GM18526 (cell line): Measurements from ENCODE around the gene CACNG1.

ENCODE experiments used
- POLR2A ChIP-seq: IDR thresholded peaks from 3 replicates; pipeline ENCODE4 v1.6.1; 2011; ENCODE audit not compliant: insufficient read length; ENCODE audit errors: extremely low read depth

The CACNG1 gene

DNA sequence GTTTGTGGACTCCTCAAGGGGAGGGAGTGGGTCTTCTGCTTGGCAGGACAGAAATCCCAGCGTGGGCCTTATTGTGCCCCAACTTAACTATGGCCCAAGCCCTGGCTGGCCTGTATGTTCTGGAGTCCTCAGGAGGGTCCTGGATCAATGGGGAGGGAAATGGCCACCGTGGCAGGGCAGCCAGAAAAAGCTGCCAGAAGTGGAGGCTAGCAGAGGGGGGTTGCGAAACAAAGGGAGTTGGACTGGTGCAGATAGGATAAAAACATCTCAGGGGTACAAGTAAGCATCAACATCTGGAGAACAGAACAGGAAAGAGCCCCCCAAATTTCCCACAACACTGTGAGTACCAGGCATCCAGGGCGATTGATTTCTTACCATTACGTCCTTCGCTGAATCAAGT is 3.7 kb upstream of the CACNG1 start:
- no peak for TF ChIP-seq POLR2A

DNA sequence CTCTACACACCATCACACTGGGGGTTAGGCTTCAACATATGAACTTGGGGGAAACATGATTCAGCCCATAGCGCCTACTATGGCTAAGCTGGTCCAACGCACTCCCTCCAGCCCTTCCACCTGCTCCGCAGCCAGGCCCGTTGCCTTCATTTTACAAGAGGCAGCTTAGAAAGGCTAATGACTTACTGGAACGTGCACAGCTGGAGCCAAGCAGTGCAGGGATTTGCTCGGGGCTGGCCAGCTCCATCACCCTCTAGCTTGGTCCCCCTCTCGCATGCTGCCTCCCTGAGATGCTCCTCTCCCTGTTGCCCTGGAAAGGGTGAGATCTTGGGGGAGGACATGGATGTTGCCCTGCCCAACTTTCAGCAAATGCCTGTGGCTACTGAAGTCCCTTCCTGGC is 2.8 kb upstream of the CACNG1 start:
- TF ChIP-seq POLR2A: no peak

DNA sequence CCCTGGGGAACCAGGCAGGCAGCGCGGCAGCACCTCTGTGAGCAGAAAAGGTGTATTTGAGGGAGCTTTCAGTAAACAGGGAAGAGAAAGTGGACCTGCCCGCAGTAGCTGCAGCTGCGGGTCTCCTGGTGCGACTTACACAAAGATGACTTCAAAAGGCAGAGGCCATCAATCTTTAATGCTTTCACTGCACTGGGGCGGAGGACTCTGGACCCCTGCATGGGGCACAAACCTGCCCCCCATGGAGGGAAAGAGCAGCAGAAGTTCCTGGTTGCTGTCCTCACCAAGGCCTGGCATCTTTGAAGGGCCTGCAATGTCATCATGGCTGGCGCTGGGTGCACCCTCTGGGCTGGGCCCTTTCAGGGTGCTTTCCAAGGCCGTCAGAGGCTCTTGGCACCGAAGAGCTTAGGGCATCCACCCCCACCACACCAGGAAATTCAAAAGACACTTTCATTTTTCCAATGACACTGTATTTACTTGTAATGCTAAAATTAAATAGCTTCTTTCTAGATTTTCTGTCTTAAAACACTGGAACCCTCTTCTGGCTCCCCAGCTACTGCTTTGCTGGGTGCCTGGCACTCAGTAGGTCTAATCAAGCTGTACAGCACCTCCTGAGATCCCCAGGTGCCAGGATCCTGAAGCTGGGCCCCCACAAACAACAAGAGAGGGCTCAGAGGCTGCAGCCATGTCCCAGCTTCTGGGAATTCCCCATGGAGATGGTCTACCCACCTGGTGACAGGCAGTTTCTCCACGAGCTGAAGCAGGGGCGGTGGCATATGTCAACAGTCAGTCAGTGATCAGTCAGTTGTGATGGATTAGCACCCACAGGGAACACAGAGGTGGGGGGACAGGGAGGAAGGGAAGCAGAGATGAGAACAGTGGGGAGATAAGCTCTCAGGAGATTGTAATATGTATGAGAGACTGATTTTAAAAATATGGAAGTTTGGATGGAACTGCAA is 2.1 kb upstream of the CACNG1 start:
- no peak for TF ChIP-seq POLR2A

DNA sequence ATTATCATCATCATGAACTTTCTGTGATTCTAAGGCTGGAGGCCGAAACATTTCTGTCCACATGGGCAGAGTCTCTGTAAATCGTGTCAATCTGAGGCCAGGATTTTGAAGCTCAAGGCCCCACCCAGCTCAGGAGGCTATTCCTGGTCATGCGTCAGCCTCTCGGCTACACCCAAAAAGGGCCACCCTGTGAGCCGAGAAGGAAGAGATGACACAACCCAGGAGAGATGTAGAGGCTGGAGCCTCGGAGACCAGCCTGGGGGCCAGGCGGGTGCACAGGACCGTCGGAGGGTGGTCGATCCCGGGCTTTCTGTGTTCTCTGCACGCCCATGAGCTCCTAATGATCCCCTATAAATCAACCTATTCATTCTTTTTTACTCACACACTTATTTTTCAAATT is 1.1 kb upstream of the CACNG1 start:
- TF ChIP-seq POLR2A: no peak

DNA sequence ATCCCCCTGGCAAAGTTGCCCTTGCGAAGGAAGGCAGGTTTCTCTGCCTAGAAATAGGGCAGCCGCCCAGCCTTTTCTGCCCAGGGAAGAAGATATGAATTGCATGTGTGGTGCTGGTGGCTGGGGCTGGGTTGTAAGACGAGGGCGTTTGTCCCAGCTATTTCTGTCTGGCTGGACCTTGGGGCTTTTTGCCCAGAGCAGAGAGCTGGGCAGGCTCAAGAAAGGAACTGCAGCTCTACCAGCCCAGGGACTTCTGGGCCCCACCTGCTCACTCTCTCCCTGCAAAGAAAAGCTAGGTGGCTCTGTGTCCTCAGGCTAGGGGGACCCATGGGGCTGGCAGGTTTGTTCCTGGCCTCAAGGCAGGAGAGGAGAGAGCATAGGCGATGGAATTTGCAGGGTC is 586 bp downstream of the CACNG1 start:
- no peak for TF ChIP-seq POLR2A

DNA sequence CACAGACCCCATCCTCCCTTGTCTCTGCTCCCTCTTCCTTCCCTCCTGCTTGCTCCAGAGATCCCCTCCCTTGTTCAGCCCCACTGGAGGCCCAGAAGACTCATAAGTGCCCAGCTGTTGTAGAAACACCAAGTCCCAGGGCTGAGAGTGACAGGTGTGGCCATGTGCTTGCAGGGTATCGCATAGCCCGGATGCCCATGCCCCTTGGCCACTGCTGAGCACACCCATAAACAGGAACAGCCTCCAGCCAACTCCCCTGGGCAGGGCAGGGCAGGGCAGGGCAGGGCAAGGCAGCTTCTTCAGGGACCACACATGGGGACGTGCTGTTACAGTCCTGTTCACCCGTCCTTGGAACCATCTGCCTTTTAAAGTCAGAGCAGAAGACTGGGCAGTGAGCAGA is 2.0 kb downstream of the CACNG1 start:
- no peak for TF ChIP-seq POLR2A

DNA sequence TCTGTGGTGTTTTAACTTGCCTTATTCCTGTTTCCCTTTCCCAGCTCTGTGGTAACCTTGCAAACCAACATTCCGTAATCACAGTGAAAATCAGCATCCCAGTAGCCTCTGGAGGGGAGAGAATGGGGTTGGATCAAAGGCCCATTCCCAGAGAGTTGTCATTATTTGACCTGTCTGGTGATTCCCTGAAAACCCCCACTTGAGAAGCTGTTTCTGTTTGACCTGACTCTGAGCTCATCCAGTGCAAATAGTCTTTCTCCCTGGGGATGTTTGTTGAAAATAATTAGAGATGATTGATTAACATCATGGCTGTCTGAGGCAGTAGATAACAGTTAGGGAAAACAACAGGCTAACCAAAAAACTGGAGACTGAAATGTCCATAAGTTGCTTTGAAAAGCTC is 3.0 kb downstream of the CACNG1 start:
- TF ChIP-seq POLR2A: no peak

DNA sequence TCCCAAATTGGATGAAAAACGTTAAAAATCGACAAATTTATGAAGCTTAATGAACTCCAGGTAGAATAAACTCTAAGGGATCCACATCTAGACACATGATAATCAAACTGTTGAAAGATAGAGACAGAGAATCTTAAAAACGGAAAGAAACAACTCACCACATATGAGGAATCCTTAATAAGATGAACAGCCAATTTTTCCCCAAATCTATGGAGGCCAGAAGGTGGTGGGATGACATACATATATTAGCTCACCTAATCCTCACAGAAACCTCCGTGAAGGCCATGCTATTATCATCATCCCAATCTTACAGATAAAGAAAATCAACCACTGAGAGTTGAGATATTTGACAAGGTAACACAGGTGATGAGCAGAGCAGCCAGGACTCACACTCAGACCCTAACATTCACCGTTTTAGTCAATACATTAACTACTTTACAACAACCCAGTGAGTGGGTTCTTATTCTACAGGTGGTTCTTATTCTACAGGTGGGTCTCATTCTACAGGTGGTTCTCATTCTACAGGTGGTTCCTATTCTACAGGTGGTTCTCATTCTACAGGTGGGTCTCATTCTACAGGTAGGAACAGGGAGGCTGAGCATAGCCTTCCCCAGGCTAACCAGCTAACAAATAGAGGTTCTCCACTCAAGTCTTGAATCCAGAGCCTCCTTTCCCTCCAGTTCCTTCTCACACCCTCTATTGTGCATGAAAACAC is 4.8 kb downstream of the CACNG1 start:
- no peak for TF ChIP-seq POLR2A

DNA sequence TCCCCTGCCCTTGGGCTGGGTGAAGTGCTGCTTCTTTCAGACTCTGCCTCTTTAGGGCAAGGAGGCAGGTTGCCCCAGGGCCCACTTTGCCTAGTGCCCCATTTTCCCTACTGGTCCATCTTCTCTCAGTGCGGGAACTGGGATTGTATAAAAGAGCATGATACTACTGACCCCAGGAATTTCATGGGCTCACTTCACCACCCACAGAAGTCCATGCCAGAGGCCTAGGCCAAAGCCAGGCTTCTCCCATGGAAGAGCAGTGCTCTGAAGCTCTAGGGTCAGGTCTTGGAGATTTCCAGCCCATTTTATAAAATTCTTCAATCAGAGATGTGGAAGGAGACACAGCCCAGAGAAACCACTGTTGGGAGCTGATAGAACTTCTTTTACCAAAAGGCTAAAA is 5.7 kb downstream of the CACNG1 start:
- TF ChIP-seq POLR2A: no peak

DNA sequence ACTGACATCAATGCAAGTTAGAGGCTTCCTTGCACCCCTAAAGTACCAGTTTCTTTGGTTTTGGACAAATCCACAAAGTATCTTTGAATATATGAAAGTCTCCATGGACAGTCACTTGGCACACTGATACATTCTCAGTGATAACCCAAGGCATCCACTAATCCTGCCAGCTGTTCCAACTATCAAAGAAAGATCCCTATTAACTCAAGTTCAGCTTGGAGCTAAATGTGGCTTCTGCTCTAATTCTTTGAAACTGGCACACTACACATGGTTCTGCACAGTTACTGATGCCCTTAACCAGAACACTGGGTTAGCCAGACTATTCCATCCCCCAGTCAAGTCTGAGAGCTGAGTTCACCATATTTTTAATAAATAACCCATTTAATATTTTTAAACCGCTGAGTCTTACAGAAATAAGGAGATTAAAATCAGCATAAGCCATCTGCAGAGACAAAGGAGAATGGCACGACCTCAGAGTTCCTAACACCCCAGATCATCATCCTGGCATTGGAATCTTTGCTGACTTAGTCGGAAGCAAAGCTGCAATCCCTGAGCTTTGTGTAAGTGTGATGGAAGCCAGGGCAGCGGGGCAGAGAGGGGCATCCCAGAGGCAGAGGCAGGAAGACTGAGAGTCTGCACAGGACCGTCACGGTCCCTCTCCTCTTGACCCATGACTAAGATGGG is 6.3 kb downstream of the CACNG1 start:
- TF ChIP-seq POLR2A: no peak

DNA sequence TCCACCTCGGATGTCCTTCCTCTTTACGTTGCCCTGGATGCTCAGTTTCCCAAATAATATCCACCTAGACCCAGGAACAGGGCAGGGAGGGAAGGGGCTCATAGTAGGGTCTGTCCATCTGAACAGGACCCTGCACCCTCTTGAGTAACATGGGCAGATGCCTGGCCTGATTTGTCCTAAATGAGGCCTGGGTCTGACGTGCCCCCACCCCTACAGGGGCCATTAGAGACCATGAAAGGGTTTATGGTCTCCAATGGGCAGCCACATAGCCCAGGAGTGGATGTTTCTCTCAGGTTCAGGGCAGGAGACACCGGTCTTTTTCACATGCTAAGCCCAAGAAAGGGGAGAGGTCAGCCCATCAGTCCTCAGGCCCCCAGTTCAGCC is 6.8 kb downstream of the CACNG1 start:
- TF ChIP-seq POLR2A: no peak

DNA sequence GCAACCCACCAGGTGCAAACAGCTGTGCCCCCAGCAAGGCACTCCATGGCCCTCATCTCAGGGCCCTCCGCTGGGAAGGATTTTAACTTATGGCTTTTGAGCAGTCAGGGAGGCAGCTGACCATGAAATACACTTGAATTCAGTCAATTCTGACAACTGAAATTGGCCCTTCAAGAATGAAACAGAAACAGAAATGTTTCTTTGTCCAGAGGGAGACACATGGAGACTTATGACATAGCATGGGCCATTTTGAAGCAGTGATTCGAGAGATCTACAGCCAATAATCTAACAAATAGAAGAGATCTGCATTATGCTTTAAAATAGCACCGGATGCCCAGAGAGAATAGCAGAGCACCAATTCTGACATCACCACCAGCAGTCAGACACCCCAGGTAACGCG is 7.5 kb downstream of the CACNG1 start:
- no peak for TF ChIP-seq POLR2A

DNA sequence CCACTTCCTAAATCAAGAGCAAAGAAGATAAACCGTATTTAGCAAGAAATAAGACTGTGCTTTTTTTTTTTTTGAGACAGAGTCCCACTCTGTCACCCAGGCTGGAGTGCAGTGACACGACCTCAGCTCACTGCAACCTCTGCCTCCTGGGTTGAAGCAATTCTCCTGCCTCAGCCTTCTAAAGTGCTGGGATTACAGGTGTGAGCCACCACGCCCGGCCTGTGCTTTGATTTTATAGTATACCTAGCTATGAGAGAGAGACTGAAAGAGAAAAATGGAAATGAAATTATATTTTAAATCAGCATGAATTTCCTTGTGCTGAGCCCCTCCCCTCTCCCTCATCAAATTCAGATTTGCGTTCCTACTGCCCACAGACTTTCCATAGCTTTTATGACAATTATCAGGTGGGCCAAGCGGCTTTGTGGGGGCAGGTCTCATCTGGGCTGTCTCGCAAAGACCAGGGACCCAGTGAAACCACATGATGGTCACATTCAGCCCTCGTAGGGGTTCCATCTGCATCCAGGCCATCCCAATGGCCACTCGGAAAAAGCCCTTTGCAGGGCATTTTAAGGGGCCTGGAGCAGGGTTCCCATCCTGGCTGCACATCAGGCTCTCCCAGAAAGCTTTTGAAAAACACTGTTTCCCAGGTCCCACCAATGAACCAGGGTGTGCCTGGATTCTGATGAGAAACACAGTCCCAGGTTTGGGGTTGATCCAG is 8.5 kb downstream of the CACNG1 start:
- no peak for TF ChIP-seq POLR2A

DNA sequence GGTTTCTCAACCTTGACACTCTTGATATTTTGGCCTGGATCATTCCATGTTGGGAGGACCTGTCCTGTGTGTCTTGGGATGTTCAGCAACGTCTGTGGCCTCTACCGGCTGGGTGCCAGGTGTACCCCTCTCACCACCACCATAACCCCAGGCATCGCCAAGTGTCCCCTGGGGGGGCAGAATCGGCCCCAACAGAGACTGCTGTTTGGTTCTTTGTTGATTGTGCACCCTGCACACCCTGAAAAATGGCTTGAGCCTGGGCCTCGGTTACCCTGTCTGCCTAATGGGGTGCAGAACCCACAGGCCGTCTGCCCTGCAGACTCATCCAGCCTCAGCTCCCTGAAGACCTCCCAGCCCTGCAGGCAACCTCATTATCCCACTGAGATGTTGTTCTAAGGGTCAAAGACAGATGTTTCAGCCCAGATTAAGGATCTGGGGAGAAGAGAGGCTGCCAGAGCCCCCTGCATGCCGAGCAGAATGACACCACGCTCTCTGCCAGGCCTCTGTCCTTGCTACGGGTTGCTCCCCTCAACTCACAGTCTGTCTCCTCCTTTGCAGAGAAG is 9.2 kb downstream of the CACNG1 start:
- no peak for TF ChIP-seq POLR2A
